Amygdala (tissue), 56 donors: Measurements from ENCODE around the gene CIRBP.
A peak's percentile ranks its signal among the peaks of the same experiment; 100 is the strongest.

Experiments
- DNase-seq, 56 donors: peaks; one replicate each; lab custom pipeline; 2025; lab: John Stamatoyannopoulos, UW

The CIRBP gene

GRCh38 chr19:1229924-1230782, 39.0 kb upstream of the CIRBP start:
- no peak for DNase-seq

- no peak for DNase-seq
Observed at GRCh38 chr19:1230783-1231489, 38.2 kb upstream of the CIRBP start.

GRCh38 chr19:1231729-1232637, 37.1 kb upstream of the CIRBP start:
- no peak for DNase-seq

- DNase-seq, result no peak
Observed at GRCh38 chr19:1232652-1233072, 36.5 kb upstream of the CIRBP start.

GRCh38 chr19:1233115-1233667, 35.9 kb upstream of the CIRBP start:
- no peak for DNase-seq

- DNase-seq, result no peak
Observed at GRCh38 chr19:1234051-1234954, 34.8 kb upstream of the CIRBP start.

GRCh38 chr19:1234955-1235380, 34.2 kb upstream of the CIRBP start:
- DNase-seq, result no peak

GRCh38 chr19:1235625-1236538, 33.2 kb upstream of the CIRBP start:
- DNase-seq, result peak in 1 of 56 donors; percentile 37

- peak in 19 of 56 donors; percentile 18 to 51 (median 35) for DNase-seq
Observed at GRCh38 chr19:1236576-1236975, 32.6 kb upstream of the CIRBP start.

GRCh38 chr19:1237027-1237659, 32.0 kb upstream of the CIRBP start:
- peak in 22 of 56 donors; percentile 13 to 60 (median 31) for DNase-seq

GRCh38 chr19:1237754-1238368, 31.3 kb upstream of the CIRBP start, which contains the start of gene CBARP:
Gene CBARP (minus strand): TSS chr19:1238005. CDS start chr19:1236100, 1,905 bp downstream.
- peak in 28 of 56 donors; percentile 17 to 79 (median 42) for DNase-seq

- peak in 10 of 56 donors; percentile 14 to 53 (median 34) for DNase-seq
Observed at GRCh38 chr19:1238369-1239303, 30.5 kb upstream of the CIRBP start.

- peak in 1 of 56 donors; percentile 39 for DNase-seq
Observed at GRCh38 chr19:1239420-1239795, 29.7 kb upstream of the CIRBP start.

- DNase-seq, result peak in 55 of 56 donors; percentile 42 to 94 (median 77)
Observed at GRCh38 chr19:1239796-1240737, 29.1 kb upstream of the CIRBP start.

- no peak for DNase-seq
Observed at GRCh38 chr19:1240925-1241324, 28.2 kb upstream of the CIRBP start.
